GM18519 (cell line): ENCODE results near the gene HGF.
"Not testable (repeated sequence)": the region's sequence is repeated elsewhere in the genome, so short reads cannot be mapped to it uniquely, and the experiment has no call there.

Experiments
- ATAC-seq: cut with Tn5 transposase; IDR thresholded peaks from one replicate; pipeline ENCODE4 v1.9.1; 2021; ENCODE audit warnings: mild to moderate bottlenecking, moderate library complexity; ENCODE audit not compliant: unreplicated experiment, low FRiP score

The HGF gene

GRCh38 chr7:81725003-81725811 is 44.6 kb downstream of the HGF start:
- ATAC-seq, result no peak

GRCh38 chr7:81722250-81722649 is 47.6 kb downstream of the HGF start:
- ATAC-seq, result not testable (repeated sequence)

- no peak for ATAC-seq
These were observed 48.4 kb downstream of the HGF start for GRCh38 chr7:81721437-81721836.

- no peak for ATAC-seq
These were observed 50.0 kb downstream of the HGF start for GRCh38 chr7:81719865-81720264.

GRCh38 chr7:81715984-81716588 is 53.8 kb downstream of the HGF start:
- ATAC-seq, result no peak

- no peak for ATAC-seq
These were observed 55.5 kb downstream of the HGF start for GRCh38 chr7:81714306-81714705.

- no peak for ATAC-seq
These were observed 59.1 kb downstream of the HGF start for GRCh38 chr7:81710751-81711150.

GRCh38 chr7:81709836-81710235 is 60.0 kb downstream of the HGF start:
- no peak for ATAC-seq

GRCh38 chr7:81707966-81708365 is 61.9 kb downstream of the HGF start:
- no peak for ATAC-seq

- no peak for ATAC-seq
These were observed 62.7 kb downstream of the HGF start for GRCh38 chr7:81707196-81707595.

- ATAC-seq, result no peak
These were observed 64.6 kb downstream of the HGF start for GRCh38 chr7:81705206-81705605.

GRCh38 chr7:81704595-81704994 is 65.3 kb downstream of the HGF start:
- ATAC-seq, result no peak

- no peak for ATAC-seq
These were observed 70.9 kb downstream of the HGF start for GRCh38 chr7:81698965-81699364.

GRCh38 chr7:81694711-81695110 is 75.1 kb downstream of the HGF start:
- ATAC-seq, result no peak

- ATAC-seq, result no peak
These were observed 76.0 kb downstream of the HGF start for GRCh38 chr7:81693894-81694293.

- ATAC-seq, result peak; percentile 51
These were observed 76.8 kb downstream of the HGF start for GRCh38 chr7:81693080-81693479.

- no peak for ATAC-seq
These were observed 77.5 kb downstream of the HGF start for GRCh38 chr7:81692146-81692905.

- no peak for ATAC-seq
These were observed 78.5 kb downstream of the HGF start for GRCh38 chr7:81691199-81691821.

GRCh38 chr7:81690688-81691087 is 79.2 kb downstream of the HGF start:
- no peak for ATAC-seq

GRCh38 chr7:81690251-81690650 is 79.6 kb downstream of the HGF start:
- no peak for ATAC-seq
